HEK293T (cell line): Measurements from ENCODE around the gene ANKRD36.
"Not testable (repeated sequence)": the region's sequence is repeated elsewhere in the genome, so short reads cannot be mapped to it uniquely, and the experiment has no call there.

Source experiments
- FOXM1 ChIP-seq: fragments of 450-650 bp; IDR thresholded peaks from 2 replicates; pipeline ENCODE4 v1.6.1; 2017; ENCODE audit warnings: mild to moderate bottlenecking, borderline replicate concordance
- HDGF ChIP-seq: fragments of 450-650 bp; IDR thresholded peaks from 2 replicates; pipeline ENCODE4 v1.6.1; 2017; ENCODE audit warnings: antibody characterized with exemption, borderline replicate concordance
- L3MBTL2 ChIP-seq: fragments of 450-650 bp; conservative IDR thresholded peaks from 2 replicates; pipeline ENCODE4 v1.6.1; 2016; ENCODE audit warnings: mild to moderate bottlenecking
- NFRKB ChIP-seq: fragments of 450-650 bp; IDR thresholded peaks from 2 replicates; pipeline ENCODE4 v1.6.1; 2016; ENCODE audit warnings: mild to moderate bottlenecking, moderate library complexity
- SP1 ChIP-seq: fragments of 450-650 bp; IDR thresholded peaks from 2 replicates; pipeline ENCODE4 v1.6.1; 2017
- SUZ12 ChIP-seq: fragments of 450-650 bp; IDR thresholded peaks from 2 replicates; pipeline ENCODE4 v1.6.1; 2016; ENCODE audit warnings: mild to moderate bottlenecking
- TARDBP ChIP-seq: fragments of 450-650 bp; IDR thresholded peaks from 2 replicates; pipeline ENCODE4 v1.6.1; 2016

GRCh38 chr2:97085093-97085492 is 27.9 kb upstream of the ANKRD36 start:
- not testable (repeated sequence) for TF ChIP-seq HDGF, SP1, SUZ12, FOXM1, NFRKB, L3MBTL2, TARDBP
